Stimulated activated CD8-positive, alpha-beta memory T cell treated with anti-CD3 and anti-CD28 coated beads, Interleukin-12 subunit alpha, Interleukin-12 subunit beta, amount 100 ng/mL, for 24 hours (primary cell): ENCODE data around the gene PEX16.

Experiments
- DNase-seq: peaks from one replicate; pipeline ENCODE4 v3.0.0-alpha.2; 2020; ENCODE audit errors: extremely low read depth

The PEX16 gene

DNA sequence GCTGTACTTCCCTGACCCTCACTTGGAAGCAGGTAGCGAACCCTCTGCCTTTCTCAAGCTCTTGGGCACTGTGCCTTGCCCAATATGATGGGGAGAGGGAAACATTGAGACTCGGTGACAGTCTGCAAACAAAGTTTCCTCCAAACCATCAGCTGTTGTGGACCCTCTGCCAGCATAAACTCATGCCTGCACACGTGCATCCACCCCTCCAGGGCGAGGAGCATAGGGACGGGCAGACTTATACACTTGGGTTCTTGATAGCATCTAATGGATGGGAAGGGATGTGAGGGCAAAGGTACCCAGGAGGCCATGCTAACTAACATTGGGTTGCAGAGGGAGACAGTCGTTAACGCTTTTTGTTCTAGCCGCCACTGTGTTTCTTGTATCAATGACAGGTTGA, 40.5 kb downstream of the PEX16 start:
- DNase-seq: no peak

DNA sequence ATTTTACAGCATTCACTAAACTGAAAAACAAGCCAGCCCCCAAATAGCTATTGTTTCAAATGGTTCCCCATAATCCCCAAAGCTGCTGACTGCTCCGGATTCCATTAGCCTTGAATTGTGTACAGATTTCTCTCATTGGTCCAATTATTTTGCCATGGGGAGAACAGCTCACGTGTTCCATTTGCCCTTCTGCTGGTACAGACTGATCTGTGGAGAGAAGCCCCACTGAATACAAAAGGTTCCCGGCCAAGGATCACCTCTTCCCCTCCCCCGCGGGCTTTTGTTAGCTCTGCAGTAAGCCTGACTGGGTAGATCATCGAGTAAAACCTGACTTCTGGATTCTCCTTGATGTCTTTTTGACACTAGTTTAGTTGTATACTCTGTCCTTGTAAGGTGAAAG, 41.3 kb downstream of the PEX16 start:
- no peak for DNase-seq

DNA sequence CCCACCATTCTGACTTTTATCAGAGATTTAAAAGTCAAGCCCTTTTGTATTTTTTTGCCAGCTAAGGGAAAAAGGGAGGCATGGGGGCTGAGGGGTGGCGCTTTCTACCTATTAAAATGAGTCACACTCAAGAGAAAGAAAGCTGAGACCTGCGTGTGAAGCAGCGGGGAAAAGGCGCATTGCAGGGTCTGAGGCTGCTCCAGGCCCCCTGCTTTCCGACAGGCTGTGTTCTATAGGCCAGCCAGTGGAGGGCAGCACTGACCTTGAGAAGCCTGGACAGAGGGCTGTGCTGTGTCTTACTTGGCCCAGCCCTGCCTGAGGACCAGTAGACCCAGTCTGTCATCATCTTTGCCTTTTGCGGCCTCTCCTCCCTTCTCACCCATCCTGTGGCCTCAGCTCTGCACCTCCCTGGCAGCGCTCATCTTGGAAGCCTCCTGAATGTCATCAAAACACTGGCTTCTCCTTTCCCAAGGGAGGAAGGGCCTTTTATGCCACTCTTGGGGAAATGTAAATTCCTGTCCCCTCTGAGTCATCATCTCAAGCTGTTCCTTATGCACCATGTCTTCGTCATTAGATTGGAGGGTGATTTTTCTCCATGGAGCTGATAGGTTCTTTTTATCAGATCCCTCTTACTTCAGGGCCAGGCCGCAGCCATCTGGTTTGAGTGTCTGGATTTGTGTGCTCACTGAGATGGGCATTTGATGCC, 44.9 kb downstream of the PEX16 start:
- DNase-seq: no peak

DNA sequence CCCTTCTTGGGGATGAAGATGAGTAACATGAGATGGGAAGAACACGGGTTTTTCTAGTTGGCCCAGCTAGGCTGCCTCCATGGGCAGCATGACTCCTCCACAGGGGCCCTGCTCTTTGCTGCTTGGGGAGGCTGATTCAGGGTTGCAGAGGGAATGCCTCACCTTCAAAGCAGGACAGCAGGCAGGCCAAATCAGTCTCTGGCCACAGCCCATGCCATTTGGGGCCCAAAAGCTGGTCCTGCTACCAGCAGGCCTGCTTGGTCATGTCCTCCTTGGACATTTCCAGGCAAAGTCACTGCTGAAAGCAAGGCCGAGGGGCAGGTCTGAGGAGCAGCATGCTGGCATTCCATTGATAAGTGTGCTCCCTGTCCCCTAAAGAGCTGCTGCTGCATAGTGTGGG, 46.0 kb downstream of the PEX16 start:
- no peak for DNase-seq

DNA sequence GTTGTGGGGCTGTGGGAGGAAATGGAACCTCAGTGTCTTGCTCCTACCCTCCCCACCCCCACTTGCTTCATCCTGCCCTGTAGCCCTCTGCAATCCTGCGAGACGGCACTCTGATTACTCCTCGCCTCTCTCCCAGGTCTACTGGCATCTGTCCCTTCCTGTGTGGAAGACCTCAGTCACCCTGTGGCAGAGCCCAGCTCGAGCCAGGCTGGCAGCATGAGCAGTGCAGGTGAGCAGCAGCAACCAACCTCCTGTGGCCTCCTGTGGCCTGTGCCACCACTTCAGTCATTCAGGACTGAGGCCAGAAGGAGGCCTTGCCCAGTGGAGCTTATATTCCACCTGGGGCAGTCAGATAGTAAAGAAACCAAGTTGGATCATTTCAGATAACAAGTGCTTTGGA, 47.0 kb downstream of the PEX16 start:
- DNase-seq: no peak

DNA sequence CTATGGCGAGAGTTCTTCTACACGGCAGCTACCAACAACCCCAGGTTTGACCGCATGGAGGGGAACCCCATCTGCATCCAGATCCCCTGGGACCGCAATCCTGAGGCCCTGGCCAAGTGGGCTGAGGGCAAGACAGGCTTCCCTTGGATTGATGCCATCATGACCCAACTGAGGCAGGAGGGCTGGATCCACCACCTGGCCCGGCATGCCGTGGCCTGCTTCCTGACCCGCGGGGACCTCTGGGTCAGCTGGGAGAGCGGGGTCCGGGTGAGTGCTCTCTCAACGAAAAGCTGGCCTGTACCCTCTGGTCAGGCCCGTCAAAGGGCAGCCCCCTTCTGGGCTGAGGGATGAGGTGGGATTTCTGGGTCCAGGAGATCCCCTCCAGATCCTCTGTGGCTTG, 48.1 kb downstream of the PEX16 start:
- no peak for DNase-seq

DNA sequence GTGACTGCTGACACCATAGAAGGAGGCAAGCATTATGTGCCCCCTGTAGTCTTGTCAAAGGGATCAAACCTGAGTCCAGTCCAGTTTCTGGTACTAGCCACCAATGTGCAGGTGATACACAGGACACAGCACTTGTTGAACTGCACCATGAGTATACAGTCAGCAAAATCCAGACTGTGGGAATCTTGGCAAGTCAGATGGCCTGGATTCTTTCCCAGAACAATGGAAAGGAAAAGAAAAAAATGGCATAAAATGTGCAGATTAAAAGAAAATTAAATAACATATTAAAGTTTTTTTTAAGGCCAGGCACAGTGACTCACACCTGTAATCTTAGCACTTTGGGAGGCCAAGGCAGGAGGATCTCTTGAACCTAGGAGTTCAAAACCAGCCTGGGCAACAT, 53.6 kb downstream of the PEX16 start:
- no peak for DNase-seq

DNA sequence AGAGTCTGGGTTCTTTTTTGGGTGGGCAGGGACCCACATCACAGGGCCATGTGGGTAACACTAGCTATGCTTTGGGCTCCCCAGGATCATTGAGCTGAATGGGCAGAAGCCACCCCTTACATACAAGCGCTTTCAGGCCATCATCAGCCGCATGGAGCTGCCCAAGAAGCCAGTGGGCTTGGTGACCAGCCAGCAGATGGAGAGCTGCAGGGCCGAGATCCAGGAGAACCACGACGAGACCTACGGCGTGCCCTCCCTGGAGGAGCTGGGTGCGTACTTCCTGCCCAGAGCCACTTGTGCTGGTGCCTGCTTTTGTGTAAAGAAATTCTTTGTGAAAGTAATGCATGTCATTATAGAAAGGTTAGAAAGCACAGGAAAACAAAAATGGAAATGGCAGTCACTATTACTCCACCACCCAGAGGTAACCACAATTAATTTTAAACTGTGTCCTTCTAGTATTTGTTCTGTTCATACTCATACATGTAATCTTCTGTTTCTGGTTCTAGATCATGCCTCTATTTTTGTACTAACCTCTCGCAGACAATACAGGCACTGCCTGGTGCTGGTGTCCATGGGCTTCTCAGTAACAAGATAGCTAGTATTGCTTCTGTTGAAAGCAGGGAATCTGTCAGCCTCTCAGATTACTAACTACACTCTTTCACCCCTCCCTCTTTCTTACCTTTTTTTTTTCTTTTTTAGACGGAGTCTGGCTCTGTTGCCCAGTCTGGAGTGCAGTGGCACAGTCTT, 56.7 kb downstream of the PEX16 start:
- no peak for DNase-seq

DNA sequence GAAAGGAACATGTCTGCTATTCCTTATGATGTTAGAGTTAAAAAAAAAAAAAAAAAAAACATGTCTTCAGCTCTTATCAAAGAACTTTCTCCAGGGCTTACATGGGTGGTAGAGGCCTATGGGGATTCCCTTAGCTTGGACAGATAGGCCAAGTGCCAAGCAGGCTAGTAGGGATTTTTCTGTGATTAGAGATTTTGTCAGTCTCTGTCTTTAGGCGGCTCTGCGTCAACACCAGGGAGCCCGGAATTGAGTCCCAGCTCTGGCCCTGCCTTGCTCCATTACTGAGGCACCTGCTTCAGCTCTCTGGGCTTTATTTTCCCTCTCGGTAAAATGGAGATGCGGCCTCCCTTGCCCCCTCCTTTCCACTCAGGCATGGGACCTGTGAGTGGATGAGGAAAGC, 57.3 kb downstream of the PEX16 start:
- DNase-seq: no peak
